Psoas muscle (tissue), 8 donors: Measurements from ENCODE around the gene IQCB1. TPM values are rescaled to one million over a fixed set of nuclear protein-coding genes. Genes with fewer than 3 reads are reported as not detected.

Experiments used
- ATAC-seq, 4 donors: fragments of 200-7000 bp; cut with Tn5 transposase; one replicate each; pipeline ENCODE4 v1.9.1; 2020; ENCODE audit warnings: moderate library complexity in 3 of 4, mild to moderate bottlenecking in 2 of 4
- DNase-seq, 2 donors: peaks; one replicate each; pipeline ENCODE4 v3.0.0-alpha.2; 2020
- H3K27ac ChIP-seq: fragments of 200-600 bp; one replicate; pipeline ENCODE4 v1.8.0; 2022
- H3K27me3 ChIP-seq, 3 donors: fragments of 200-600 bp in 1 of 3; one replicate each; pipeline versions ENCODE4 v1.6.1 to v1.8.0; 2013 to 2022; ENCODE audit warnings: low read length in 2 of 3, mild to moderate bottlenecking in 2 of 3, moderate library complexity in 1 of 3; ENCODE audit not compliant: insufficient read depth in 3 of 3
- H3K36me3 ChIP-seq, 2 donors: fragments of 200-600 bp in 1 of 2; one replicate each; pipeline versions ENCODE4 v1.6.1 to v1.8.0; 2013 to 2022; ENCODE audit warnings: low read depth in 1 of 2, mild to moderate bottlenecking in 1 of 2, moderate library complexity in 1 of 2; ENCODE audit not compliant: insufficient read depth in 1 of 2
- H3K4me1 ChIP-seq: fragments of 200-600 bp; one replicate; pipeline ENCODE4 v1.8.0; 2022
- H3K4me3 ChIP-seq: fragments of 200-600 bp; one replicate; pipeline ENCODE4 v1.8.0; 2022; ENCODE audit warnings: mild to moderate bottlenecking
- H3K9me3 ChIP-seq: fragments of 200-600 bp; one replicate; pipeline ENCODE4 v1.8.0; 2022
- WGBS, 3 donors: extraction: QIAGEN DNeasy Blood & Tissue Kit; methylation state at CpG; one replicate each; pipeline versions ENCODE4 v1.1.6 to v1.1.7; 2013; 5-methylcytosine and 5-hydroxymethylcytosine counted together
- intact Hi-C, 2 donors: fragments of 100-400 bp; cut with DNase I; formaldehyde crosslinking; loops; one replicate each; pipeline versions ENCODE4 v1.11.0 to v1.14.2; 2022
- polyA plus RNA-seq, 3 donors: library from polyadenylated mRNA; stranded (reverse); fragments of 200-250 nt; gene quantifications; one replicate each; pipeline ENCODE4 v1.2.3, GENCODE V29; 2013
- total RNA-seq, 4 donors: library from RNA; stranded (reverse); fragmentation: NEBNext Ultra II Directional in 2 of 4; extraction: Animal tissue kit (Norgen Biotek cat#: 25700) in 2 of 4; gene quantifications; one replicate each; pipeline versions ENCODE4 v1.2.1 to v1.2.4, GENCODE V29; 2021 to 2023
- TF ChIP-seq, protein P1 (sequence below): fragments of 200-600 bp; IDR thresholded peaks from one replicate; pipeline ENCODE4 v1.8.0; 2022; ENCODE audit warnings: antibody characterized with exemption
- donor health status: healthy with polysubstance abuse.
- donor health status: DM: no; HTN: no; CAD: no; lungs with moderate emphysema.
- donor health status: Bipolar disorder and iron deficiency.
- donor health status: healthy.
- donor health status: DM: yes; HTN: yes; CAD: no.
- donor health status: DM: no; HTN: no; CAD: no.
- donor health status: DM: no; HTN: no; CAD: no.
- donor health status: DM: yes; HTN: yes; CAD: no.

IQCB1 gene
- total and polyA plus RNA-seq, 7 donors, result 5.7 to 10.1 (median 6.9) TPM

DNA sequence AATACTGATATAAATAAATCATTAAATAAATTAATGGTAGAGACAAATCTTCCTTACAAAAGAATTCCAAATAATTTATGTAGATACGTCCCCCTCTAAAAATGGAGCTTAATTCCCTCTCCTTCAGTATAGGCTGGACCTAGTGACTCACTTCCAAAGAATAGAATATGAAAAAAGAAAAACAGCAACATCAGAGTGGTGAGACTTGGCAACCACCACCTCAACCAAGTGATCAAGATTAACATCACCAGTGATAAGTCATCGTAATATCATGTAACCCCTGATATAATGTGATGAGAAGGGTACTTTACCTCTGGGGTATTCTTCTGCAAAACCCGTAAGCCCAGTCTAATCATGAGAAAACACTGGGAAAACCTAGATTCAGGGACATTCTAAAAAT is 98.7 kb downstream of the IQCB1 start:
- no peak overlapping the region for H3K4me3 ChIP-seq
- no peak for DNase-seq
- peaks cover 5% of the 10 kb centered on the region for H3K4me1 ChIP-seq
- H3K27ac ChIP-seq, result no peak overlapping the region
- peak in 1 of 4 donors; percentile 60 for ATAC-seq
- TF ChIP-seq, protein P1, sequence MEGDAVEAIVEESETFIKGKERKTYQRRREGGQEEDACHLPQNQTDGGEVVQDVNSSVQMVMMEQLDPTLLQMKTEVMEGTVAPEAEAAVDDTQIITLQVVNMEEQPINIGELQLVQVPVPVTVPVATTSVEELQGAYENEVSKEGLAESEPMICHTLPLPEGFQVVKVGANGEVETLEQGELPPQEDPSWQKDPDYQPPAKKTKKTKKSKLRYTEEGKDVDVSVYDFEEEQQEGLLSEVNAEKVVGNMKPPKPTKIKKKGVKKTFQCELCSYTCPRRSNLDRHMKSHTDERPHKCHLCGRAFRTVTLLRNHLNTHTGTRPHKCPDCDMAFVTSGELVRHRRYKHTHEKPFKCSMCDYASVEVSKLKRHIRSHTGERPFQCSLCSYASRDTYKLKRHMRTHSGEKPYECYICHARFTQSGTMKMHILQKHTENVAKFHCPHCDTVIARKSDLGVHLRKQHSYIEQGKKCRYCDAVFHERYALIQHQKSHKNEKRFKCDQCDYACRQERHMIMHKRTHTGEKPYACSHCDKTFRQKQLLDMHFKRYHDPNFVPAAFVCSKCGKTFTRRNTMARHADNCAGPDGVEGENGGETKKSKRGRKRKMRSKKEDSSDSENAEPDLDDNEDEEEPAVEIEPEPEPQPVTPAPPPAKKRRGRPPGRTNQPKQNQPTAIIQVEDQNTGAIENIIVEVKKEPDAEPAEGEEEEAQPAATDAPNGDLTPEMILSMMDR, result no peak
- H3K36me3 ChIP-seq, result no peaks in the 10 kb centered on the region
- H3K9me3 ChIP-seq, result no peaks in the 10 kb centered on the region
- intact Hi-C loops, result no loop called here
- no peaks in the 10 kb centered on the region for H3K27me3 ChIP-seq
- 81 to 96% (median 95%) methylated on average over 3 of the region's 3 CpGs for WGBS, 3 donors

DNA sequence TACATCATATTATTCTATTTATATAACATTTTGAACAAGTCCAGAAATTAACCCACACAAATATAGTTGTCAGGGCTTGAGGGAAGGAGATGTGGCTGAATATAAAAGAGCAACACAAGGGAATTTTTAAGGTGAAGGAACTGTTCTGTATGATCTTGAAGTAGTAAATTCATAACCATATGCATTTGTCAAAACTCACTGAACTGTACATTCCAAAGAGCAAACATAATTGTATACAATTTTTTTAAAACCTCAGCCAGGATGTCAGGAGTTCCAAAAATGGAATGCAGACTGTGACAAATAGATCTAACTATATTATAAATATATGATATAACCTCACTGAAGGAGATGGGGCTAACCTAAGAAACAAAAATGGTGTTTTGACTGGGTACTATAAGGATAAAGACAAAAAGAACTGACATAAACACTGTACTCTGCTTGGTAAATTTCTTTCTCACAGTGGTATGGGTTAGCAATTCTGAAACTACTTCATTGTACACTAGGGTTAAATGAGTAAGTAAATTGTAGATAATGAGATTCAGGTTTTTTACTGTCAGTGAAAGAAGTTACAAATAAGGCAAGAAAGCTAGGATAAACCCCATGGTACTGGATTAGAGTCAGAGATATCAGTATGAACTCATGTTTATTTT is 99.7 kb downstream of the IQCB1 start:
- Histone ChIP-seq H3K4me3 (no peak overlapping the region), H3K9me3 (no peaks in the 10 kb centered on the region), H3K27me3 (no peaks in the 10 kb centered on the region), H3K36me3 (no peaks in the 10 kb centered on the region), H3K4me1 (no peaks in the 10 kb centered on the region), H3K27ac (no peak overlapping the region)
- TF ChIP-seq, protein P1, result no peak
- no peak for ATAC-seq
- intact Hi-C loops, result no loop called here
- no peak for DNase-seq

DNA sequence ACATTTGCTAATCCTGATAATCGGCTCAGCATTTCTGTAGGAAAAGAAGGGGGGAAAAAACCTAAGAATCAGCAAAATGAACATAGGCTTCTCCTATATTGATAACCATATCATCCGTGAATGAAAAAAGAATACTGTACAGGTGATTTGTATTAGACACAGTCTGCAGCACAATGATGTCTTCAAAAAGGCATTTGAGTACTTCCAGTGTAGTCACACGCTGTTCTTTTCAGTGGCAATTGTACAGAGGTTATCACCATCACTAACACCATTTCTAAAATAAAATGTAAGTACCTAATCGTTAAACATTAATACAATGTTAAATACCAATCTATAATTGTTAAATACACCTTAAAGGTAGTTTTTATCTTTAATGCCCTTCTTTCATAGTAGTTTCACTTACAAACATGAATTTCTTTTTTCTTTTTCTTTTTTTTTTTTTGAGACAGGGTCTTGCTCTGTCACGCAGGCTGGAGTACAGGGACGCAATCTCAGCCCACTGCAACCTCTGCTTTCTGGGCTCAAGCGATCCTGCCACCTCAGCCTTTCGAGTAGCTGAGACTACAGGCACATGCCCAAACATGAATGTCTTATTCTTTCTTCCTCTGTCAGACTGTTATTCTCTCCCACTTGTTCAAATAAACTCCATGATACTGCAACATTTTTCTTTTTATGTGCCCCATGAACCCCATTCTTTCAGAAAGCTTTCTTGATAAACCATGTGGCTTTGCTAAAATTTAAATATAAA is 103.7 kb downstream of the IQCB1 start:
- H3K27me3 ChIP-seq, result no peaks in the 10 kb centered on the region
- intact Hi-C loops, result no loop called here
- H3K27ac ChIP-seq, result no peak overlapping the region
- no peaks in the 10 kb centered on the region for H3K4me1 ChIP-seq
- H3K36me3 ChIP-seq, result peaks cover 0 to 35% of the 10 kb centered on the region in 2 donors
- 48 to 63% (median 53%) methylated on average over 8 of the region's 8 CpGs for WGBS, 3 donors
- no peaks in the 10 kb centered on the region for H3K9me3 ChIP-seq
- DNase-seq (no peak), ATAC-seq (no peak)
- TF ChIP-seq, protein P1, result no peak
- H3K4me3 ChIP-seq, result no peak overlapping the region

DNA sequence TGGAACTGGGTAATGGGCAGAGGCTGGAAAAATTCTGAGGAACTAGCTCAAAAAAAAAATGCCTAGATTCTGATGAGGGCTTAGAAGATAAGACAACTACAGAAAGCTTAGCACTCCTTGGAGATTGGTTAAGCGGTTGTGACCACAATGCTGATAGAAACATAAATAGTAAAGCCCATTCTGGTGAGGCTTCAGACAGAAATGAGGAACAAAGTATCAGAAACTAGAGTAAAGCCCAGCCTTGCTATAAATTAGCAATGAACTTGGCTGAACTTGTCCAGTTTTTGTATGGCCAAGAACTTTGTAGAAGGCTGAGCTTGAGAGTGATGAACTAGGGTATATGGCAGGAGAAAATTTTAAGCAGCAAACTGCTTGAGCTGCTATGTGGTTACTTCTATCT is 110.7 kb downstream of the IQCB1 start:
- Histone ChIP-seq H3K27ac (no peak overlapping the region), H3K4me1 (no peaks in the 10 kb centered on the region), H3K4me3 (no peak overlapping the region), H3K27me3 (no peaks in the 10 kb centered on the region), H3K9me3 (no peaks in the 10 kb centered on the region), H3K36me3 (peaks cover 13 to 98% of the 10 kb centered on the region in 2 donors)
- intact Hi-C loops, result loop anchor here in 1 of 2 donors (10.0 kb wide), 1 partner anchor 61 kb away; no protein-coding TSS in a partner anchor
- DNase-seq (no peak), ATAC-seq (no peak)
- WGBS, 3 donors, result 94 to 100% (median 97%) methylated on average over 1 of the region's 1 CpG
- TF ChIP-seq, protein P1, result no peak
